Heart right ventricle (tissue), 16 donors: ENCODE results near the gene CDADC1. TPM values are rescaled to one million over a fixed set of nuclear protein-coding genes. Genes with fewer than 3 reads are reported as not detected.

Experiments used
- ATAC-seq, 8 donors: fragments of 200-7000 bp; cut with Tn5 transposase; one replicate each; pipeline ENCODE4 v1.9.1; 2020; ENCODE audit warnings: mild to moderate bottlenecking in 8 of 8, moderate library complexity in 8 of 8, moderate number of reproducible peaks in 1 of 8
- DNase-seq, 2 donors: peaks; one replicate each; pipeline ENCODE4 v3.0.0-alpha.2; 2020
- H3K27ac ChIP-seq, 10 donors: fragments of 200-600 bp; sonication (generic) in 2 of 10; one replicate each; pipeline versions ENCODE4 v1.5.0 to v1.8.0; 2020 to 2022; ENCODE audit warnings: mild to moderate bottlenecking in 3 of 10
- H3K27me3 ChIP-seq, 7 donors: fragments of 200-600 bp; one replicate each; pipeline ENCODE4 v1.8.0; 2021 to 2022; ENCODE audit warnings: mild to moderate bottlenecking in 2 of 7
- H3K36me3 ChIP-seq, 9 donors: fragments of 200-600 bp; sonication (generic) in 1 of 9; one replicate each; pipeline versions ENCODE4 v1.5.0 to v1.8.0; 2020 to 2022; ENCODE audit warnings: mild to moderate bottlenecking in 2 of 9
- H3K4me1 ChIP-seq, 9 donors: fragments of 200-600 bp; sonication (generic) in 1 of 9; one replicate each; pipeline versions ENCODE4 v1.5.0 to v1.8.0; 2020 to 2022; ENCODE audit warnings: mild to moderate bottlenecking in 4 of 9
- H3K4me3 ChIP-seq, 10 donors: fragments of 200-600 bp; sonication (generic) in 2 of 10; one replicate each; pipeline versions ENCODE4 v1.5.0 to v1.8.0; 2020 to 2022; ENCODE audit warnings: mild to moderate bottlenecking in 7 of 10, moderate library complexity in 2 of 10
- H3K9me3 ChIP-seq, 11 donors: fragments of 200-600 bp in 10 of 11; sonication (generic) in 2 of 11; one replicate each; pipeline versions ENCODE4 v1.5.0 to v1.8.0; 2013 to 2022; ENCODE audit warnings: mild to moderate bottlenecking in 2 of 11, control low read depth in 1 of 11, moderate library complexity in 1 of 11
- WGBS, 2 donors: extraction: QIAGEN DNeasy Blood & Tissue Kit; methylation state at CpG; one replicate each; pipeline ENCODE4 v1.1.7; 2013; ENCODE audit warnings: inconsistent platforms in 1 of 2; 5-methylcytosine and 5-hydroxymethylcytosine counted together
- intact Hi-C, 10 donors: fragments of 100-400 bp; cut with DNase I; formaldehyde crosslinking; loops; one replicate each; pipeline versions ENCODE4 v1.11.1 to v1.14.2; 2022
- polyA plus RNA-seq, 2 donors: library from polyadenylated mRNA; stranded (reverse); fragments of 200-250 nt; gene quantifications; one replicate each; pipeline ENCODE4 v1.2.3, GENCODE V29; 2013
- total RNA-seq, 10 donors: library from RNA; stranded (reverse); fragmentation: NEBNext Ultra II Directional in 3 of 10; extraction: Animal tissue kit (Norgen Biotek cat#: 25700) in 3 of 10; gene quantifications; one replicate each; pipeline versions ENCODE4 v1.2.1 to v1.2.4, GENCODE V29; 2021 to 2023
- TF ChIP-seq, protein P1 (sequence below), 9 donors: fragments of 200-600 bp; sonication (generic) in 2 of 9; IDR thresholded peaks; one replicate each; pipeline versions ENCODE4 v1.5.0 to v1.8.0; 2021 to 2022; ENCODE audit warnings: antibody characterized with exemption in 9 of 9, mild to moderate bottlenecking in 5 of 9, moderate library complexity in 1 of 9
- donor health status: Arrhythmogenic right ventricular cardiomyopathy.
- donor health status: ischemic (EF 13 %, LVEDD 7.1; RV severe dilation, severe dysfunction).
- donor health status: healthy with polysubstance abuse.
- donor health status: DM: no; HTN: yes; CAD: no.
- donor health status: DM: no; HTN: no; CAD: no.
- donor health status: ischemic (EF 25% LVEDD 6.9; RV normal size, moderate dysfunction).
- donor health status: ischemic (EF 25% LVEDD 5.7; RV mildly dilated, moderate dysfunction).
- donor health status: healthy.
- donor health status: DM: yes; HTN: yes; CAD: no.
- donor health status: Ischemic cardiomyopathy.
- donor health status: ischemic (EF 35%, LVEDD 5.7; RV mildly dilated, moderate dysfunction).
- donor health status: nonischemic (EF 11% LVEDD 7.7; RV severe dilation, severe dysfunction).
- donor health status: DM: yes; HTN: yes; CAD: no.
- donor health status: PGD.
- donor health status: ischemic (EF 29% LVEDD 5.4; RV normal size, mild dysfunction).
- donor health status: nonischemic (EF 23%, LVEDD 6.1; RV moderate dilation, normal function).

The CDADC1 gene
- total and polyA plus RNA-seq, 12 donors: 4.9 to 12.7 (median 8.9) TPM

DNA sequence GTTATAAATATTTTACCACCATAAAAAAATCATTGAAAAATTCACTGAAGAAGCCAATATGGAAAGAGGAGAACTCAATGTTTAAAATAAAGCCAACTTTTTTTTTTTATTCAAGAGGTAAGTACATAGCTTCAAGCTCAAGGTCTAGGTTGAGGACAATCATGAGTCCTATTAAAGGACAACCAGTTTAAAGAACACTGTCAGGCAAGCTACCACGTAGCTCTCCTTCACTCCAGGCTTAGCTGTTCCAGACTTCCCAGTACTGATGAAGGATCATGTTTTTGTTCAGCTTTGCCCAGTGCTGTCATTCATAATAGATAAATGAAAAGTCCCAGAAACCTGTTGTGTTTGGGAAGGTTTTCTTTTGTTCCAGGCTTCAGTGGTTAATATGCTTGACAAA, 37.6 kb upstream of the CDADC1 start:
- H3K27ac ChIP-seq: no peak overlapping the region
- no peaks in the 10 kb centered on the region for H3K9me3 ChIP-seq
- peaks cover 0 to 8% (median 0%) of the 10 kb centered on the region in 9 donors for H3K4me1 ChIP-seq
- ATAC-seq (peak in 2 of 8 donors; percentile 70 to 73), DNase-seq (no peak)
- H3K36me3 ChIP-seq: peaks cover 0 to 61% (median 17%) of the 10 kb centered on the region in 9 donors
- no peak overlapping the region for H3K4me3 ChIP-seq
- WGBS, 2 donors: 52 to 67% methylated on average over 1 of the region's 1 CpG
- no peaks in the 10 kb centered on the region for H3K27me3 ChIP-seq
- intact Hi-C loops: no loop called here
- TF ChIP-seq, protein P1, sequence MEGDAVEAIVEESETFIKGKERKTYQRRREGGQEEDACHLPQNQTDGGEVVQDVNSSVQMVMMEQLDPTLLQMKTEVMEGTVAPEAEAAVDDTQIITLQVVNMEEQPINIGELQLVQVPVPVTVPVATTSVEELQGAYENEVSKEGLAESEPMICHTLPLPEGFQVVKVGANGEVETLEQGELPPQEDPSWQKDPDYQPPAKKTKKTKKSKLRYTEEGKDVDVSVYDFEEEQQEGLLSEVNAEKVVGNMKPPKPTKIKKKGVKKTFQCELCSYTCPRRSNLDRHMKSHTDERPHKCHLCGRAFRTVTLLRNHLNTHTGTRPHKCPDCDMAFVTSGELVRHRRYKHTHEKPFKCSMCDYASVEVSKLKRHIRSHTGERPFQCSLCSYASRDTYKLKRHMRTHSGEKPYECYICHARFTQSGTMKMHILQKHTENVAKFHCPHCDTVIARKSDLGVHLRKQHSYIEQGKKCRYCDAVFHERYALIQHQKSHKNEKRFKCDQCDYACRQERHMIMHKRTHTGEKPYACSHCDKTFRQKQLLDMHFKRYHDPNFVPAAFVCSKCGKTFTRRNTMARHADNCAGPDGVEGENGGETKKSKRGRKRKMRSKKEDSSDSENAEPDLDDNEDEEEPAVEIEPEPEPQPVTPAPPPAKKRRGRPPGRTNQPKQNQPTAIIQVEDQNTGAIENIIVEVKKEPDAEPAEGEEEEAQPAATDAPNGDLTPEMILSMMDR (IDR thresholded peaks at IDR 0.05): no peak

DNA sequence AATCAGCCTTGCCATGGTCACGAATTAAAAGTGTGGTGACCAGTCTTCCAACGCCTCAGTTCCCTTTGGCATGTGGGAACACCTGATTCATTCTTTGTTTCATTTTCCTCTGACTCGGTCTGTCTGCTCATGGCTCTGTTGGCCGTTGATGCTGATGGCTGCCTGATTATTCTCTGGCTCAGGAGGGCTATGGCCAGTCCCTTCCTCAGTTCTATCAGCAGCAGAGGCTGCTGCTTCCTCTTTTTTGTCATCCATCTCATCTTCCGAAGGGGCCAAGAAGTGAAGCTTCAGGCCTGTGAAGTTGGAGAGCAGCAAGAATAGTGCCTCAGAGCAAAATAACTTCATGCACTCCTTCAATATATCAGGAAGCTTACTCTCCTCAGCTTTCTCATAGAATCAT, 37.1 kb upstream of the CDADC1 start:
- H3K4me3 ChIP-seq: no peak overlapping the region
- peaks cover 0 to 56% (median 17%) of the 10 kb centered on the region in 9 donors for H3K36me3 ChIP-seq
- intact Hi-C loops: no loop called here
- H3K4me1 ChIP-seq: peaks cover 0 to 11% (median 0%) of the 10 kb centered on the region in 9 donors
- ATAC-seq (no peak), DNase-seq (no peak)
- TF ChIP-seq, protein P1 (IDR thresholded peaks at IDR 0.05): no peak
- 93 to 94% methylated on average over 5 of the region's 5 CpGs for WGBS, 2 donors
- no peaks in the 10 kb centered on the region for H3K9me3 ChIP-seq
- H3K27me3 ChIP-seq: no peaks in the 10 kb centered on the region
- H3K27ac ChIP-seq: no peak overlapping the region

GRCh38 chr13:49213539-49213938, 34.2 kb upstream of the CDADC1 start:
- Histone ChIP-seq H3K9me3 (no peaks in the 10 kb centered on the region), H3K27me3 (peaks cover 0 to 8% (median 7%) of the 10 kb centered on the region in 7 donors), H3K4me3 (no peak overlapping the region), H3K27ac (no peak overlapping the region), H3K36me3 (peaks cover 0 to 27% (median 0%) of the 10 kb centered on the region in 9 donors), H3K4me1 (peaks cover 0 to 11% (median 0%) of the 10 kb centered on the region in 9 donors)
- 96 to 98% methylated on average over 1 of the region's 1 CpG for WGBS, 2 donors
- DNase-seq (no peak), ATAC-seq (no peak)
- intact Hi-C loops: no loop called here
- TF ChIP-seq, protein P1 (IDR thresholded peaks at IDR 0.05): no peak

GRCh38 chr13:49213997-49214916, 33.5 kb upstream of the CDADC1 start:
- Histone ChIP-seq H3K27ac (peak overlapping the region in 1 of 10 donors; percentile 41), H3K4me1 (peaks cover 0 to 13% (median 0%) of the 10 kb centered on the region in 9 donors), H3K9me3 (no peaks in the 10 kb centered on the region), H3K27me3 (peaks cover 0 to 15% (median 13%) of the 10 kb centered on the region in 7 donors), H3K4me3 (no peak overlapping the region), H3K36me3 (peaks cover 0 to 20% (median 0%) of the 10 kb centered on the region in 9 donors)
- TF ChIP-seq, protein P1 (IDR thresholded peaks at IDR 0.05): no peak
- DNase-seq: no peak
- no peak for ATAC-seq
- intact Hi-C loops: no loop called here
- 70 to 73% methylated on average over 6 of the region's 6 CpGs for WGBS, 2 donors
